Ovary (tissue), 9 donors: ENCODE data around the gene NMS. TPM values are rescaled to one million over a fixed set of nuclear protein-coding genes. Genes with fewer than 3 reads are reported as not detected.

Source experiments
- DNase-seq, 5 donors: peaks; one replicate each; pipeline ENCODE4 v3.0.0-alpha.2; 2019 to 2020
- H3K27ac ChIP-seq, 2 donors: fragments of 200-600 bp; one replicate each; pipeline versions ENCODE4 v1.5.1 to v1.8.0; 2019 to 2022
- H3K27me3 ChIP-seq: fragments of 200-600 bp; one replicate; pipeline ENCODE4 v1.8.0; 2022
- H3K36me3 ChIP-seq: fragments of 200-600 bp; sonication (generic); one replicate; pipeline ENCODE4 v1.5.1; 2019
- H3K4me1 ChIP-seq: one replicate; pipeline ENCODE4 v1.8.1; 2013; ENCODE audit warnings: mild to moderate bottlenecking, moderate library complexity; ENCODE audit not compliant: insufficient read depth
- H3K4me3 ChIP-seq: fragments of 200-600 bp; sonication (generic); one replicate; pipeline ENCODE4 v1.5.1; 2017
- H3K9me3 ChIP-seq, 2 donors: fragments of 200-600 bp in 1 of 2; sonication (generic) in 1 of 2; one replicate each; pipeline versions ENCODE4 v1.5.1 to v1.8.1; 2013 to 2019; ENCODE audit warnings: mild to moderate bottlenecking in 1 of 2, moderate library complexity in 1 of 2
- EP300 ChIP-seq: sonication (generic); formaldehyde crosslinking; IDR thresholded peaks from one replicate; pipeline ENCODE4 v1.6.1; 2017; ENCODE audit warnings: antibody characterized with exemption
- POLR2A ChIP-seq: fragments of 450-650 bp; IDR thresholded peaks from one replicate; pipeline ENCODE4 v1.6.1; 2017; ENCODE audit warnings: antibody characterized with exemption, mild to moderate bottlenecking, moderate library complexity
- WGBS, 3 donors: extraction: QIAGEN DNeasy Blood & Tissue Kit in 1 of 3; methylation state at CpG; one replicate each; pipeline versions ENCODE4 v1.1.5 to v1.1.7; 2013 to 2017; 5-methylcytosine and 5-hydroxymethylcytosine counted together
- intact Hi-C, 4 donors: fragments of 100-400 bp; cut with DNase I; formaldehyde crosslinking; loops; one replicate each; pipeline versions ENCODE4 v1.11.0 to v1.15.1; 2022 to 2023
- polyA plus RNA-seq, 2 donors: library from polyadenylated mRNA; stranded (reverse); fragments of 200-250 nt in 1 of 2; fragments of 350-450 nt in 1 of 2; fragmentation: Illumina TruSeq in 1 of 2; extraction: RNeasy Lipid Tissue Mini Kit (QIAGEN cat#74804) in 1 of 2; gene quantifications; one replicate each; pipeline ENCODE4 v1.2.3, GENCODE V29; 2013 to 2014
- total RNA-seq, 7 donors: library from RNA; depleted of rRNA in 2 of 7; stranded (reverse); fragments of >200 nt in 2 of 7; fragmentation: NEBNext Ultra II Directional in 3 of 7; extraction: Animal tissue kit (Norgen Biotek cat#: 25700) in 3 of 7; gene quantifications; one replicate each; pipeline versions ENCODE4 v1.1.0 to v1.2.4, GENCODE V29; 2016 to 2023
- TF ChIP-seq, protein P1 (sequence below), 3 donors: fragments of 450-650 bp in 2 of 3; fragments of 200-600 bp in 1 of 3; IDR thresholded peaks; one replicate each; pipeline versions ENCODE4 v1.5.1 to v1.8.0; 2016 to 2022; ENCODE audit warnings: antibody characterized with exemption in 3 of 3, mild to moderate bottlenecking in 1 of 3
- donor health status: DM: no; HTN: no; CAD: no; lungs with moderate emphysema.
- donor health status: DM: no; HTN: no; CAD: no.
- donor health status: Bipolar disorder and iron deficiency.
- donor health status: DM: yes; HTN: yes; CAD: no.
- donor health status: DM: no; HTN: no; CAD: no.
- donor health status: DM: yes; HTN: yes; CAD: no.

The NMS gene
- total and polyA plus RNA-seq, 9 donors = not detected

DNA sequence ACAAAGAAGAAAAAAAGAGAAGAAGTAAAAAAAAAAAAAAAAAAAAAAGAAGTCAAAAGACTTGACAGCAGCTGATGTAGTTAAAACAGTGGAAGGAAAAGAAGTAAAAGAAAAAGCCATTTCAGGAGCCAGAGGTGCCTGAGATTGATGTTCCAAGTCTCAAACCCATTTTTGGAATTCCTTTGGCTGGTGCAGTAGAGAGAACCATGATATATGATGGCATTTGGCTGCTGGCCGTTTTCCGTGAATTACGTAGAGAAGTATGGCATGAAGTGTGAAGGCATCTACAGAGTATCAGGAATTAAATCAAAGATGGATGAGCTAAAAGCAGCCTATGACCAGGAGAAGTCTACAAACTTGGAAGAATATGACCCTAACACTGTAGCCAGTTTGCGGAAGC lies 45.2 kb upstream of the NMS start:
- H3K27me3 ChIP-seq = no peaks in the 10 kb centered on the region
- TF ChIP-seq, protein P1, sequence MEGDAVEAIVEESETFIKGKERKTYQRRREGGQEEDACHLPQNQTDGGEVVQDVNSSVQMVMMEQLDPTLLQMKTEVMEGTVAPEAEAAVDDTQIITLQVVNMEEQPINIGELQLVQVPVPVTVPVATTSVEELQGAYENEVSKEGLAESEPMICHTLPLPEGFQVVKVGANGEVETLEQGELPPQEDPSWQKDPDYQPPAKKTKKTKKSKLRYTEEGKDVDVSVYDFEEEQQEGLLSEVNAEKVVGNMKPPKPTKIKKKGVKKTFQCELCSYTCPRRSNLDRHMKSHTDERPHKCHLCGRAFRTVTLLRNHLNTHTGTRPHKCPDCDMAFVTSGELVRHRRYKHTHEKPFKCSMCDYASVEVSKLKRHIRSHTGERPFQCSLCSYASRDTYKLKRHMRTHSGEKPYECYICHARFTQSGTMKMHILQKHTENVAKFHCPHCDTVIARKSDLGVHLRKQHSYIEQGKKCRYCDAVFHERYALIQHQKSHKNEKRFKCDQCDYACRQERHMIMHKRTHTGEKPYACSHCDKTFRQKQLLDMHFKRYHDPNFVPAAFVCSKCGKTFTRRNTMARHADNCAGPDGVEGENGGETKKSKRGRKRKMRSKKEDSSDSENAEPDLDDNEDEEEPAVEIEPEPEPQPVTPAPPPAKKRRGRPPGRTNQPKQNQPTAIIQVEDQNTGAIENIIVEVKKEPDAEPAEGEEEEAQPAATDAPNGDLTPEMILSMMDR (IDR thresholded peaks at IDR 0.05) = no peak
- no peak for TF ChIP-seq POLR2A
- TF ChIP-seq EP300 = no peak
- H3K4me3 ChIP-seq = no peak overlapping the region
- H3K9me3 ChIP-seq = no peaks in the 10 kb centered on the region
- WGBS, 3 donors = 53 to 64% (median 62%) methylated on average over 4 of the region's 4 CpGs
- no peaks in the 10 kb centered on the region for H3K36me3 ChIP-seq
- no peaks in the 10 kb centered on the region for H3K4me1 ChIP-seq
- no peak for DNase-seq
- intact Hi-C loops = loop anchor here in 2 of 4 donors (10.0 kb wide), 1 partner anchor 560 kb away; no protein-coding TSS in a partner anchor
- no peak overlapping the region for H3K27ac ChIP-seq

DNA sequence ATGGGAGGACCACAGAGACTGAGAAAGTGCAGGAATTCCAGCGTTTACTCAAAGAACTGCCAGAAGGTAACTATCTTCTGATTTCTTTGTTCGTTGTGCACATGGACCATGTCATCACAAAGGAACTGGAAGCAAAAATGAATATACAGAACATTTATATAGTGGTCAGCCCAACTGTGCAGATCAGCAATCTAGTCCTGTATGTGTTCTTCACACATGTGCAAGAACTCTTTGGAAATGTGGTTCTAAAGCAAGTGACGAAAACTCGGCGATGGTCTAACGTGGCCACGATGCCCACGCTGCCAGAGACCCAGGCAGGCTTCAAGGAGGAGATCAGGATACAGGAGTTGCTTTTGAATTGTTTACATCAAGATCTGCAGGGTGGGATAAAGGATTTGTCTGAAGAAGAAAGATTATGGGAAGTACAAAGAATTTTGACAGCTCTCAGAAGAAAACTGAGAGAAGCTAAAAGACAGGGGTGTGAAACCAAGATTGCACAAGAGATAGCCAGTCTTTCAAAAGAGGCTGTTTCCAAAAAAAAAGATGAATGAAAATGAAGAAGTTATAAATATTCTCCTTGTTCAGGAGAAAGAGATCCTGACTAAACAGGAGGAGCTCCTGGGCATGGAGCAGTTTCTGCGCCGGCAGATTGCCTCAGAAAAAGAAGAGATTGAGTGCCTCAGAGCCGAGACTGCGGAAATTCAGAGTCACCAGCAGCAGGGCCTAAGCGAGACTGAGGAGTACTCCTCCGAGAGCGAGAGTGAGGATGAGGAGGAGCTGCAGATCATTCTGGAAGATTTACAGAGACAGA lies 44.5 kb upstream of the NMS start:
- Histone ChIP-seq H3K27ac (no peak overlapping the region), H3K4me3 (no peak overlapping the region), H3K9me3 (no peaks in the 10 kb centered on the region), H3K36me3 (no peaks in the 10 kb centered on the region), H3K4me1 (no peaks in the 10 kb centered on the region), H3K27me3 (no peaks in the 10 kb centered on the region)
- no peak for DNase-seq
- 83 to 88% (median 86%) methylated on average over 15 of the region's 15 CpGs for WGBS, 3 donors
- intact Hi-C loops = loop anchor here in 2 of 4 donors (10.0 kb wide), 1 partner anchor 559 kb away; no protein-coding TSS in a partner anchor
- no peak for TF ChIP-seq EP300
- TF ChIP-seq, protein P1 (IDR thresholded peaks at IDR 0.05) = no peak
- TF ChIP-seq POLR2A = no peak

DNA sequence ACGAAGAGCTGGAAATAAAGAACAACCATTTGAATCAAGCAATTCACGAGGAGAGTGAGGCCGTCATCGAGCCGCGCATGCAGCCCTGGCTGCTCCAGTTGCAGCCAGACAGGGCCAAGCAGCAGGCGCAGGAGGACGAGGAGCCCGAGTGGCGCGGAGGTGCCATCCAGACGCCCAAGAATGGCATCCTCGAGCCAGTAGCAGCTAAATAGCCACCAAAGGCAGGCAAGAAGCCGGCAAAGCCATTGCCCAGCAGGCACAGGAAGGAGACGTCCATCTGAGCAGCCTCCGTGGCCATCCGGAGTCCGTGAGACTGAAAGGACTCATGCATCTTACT lies 43.9 kb upstream of the NMS start:
- no peak overlapping the region for H3K27ac ChIP-seq
- WGBS, 3 donors = 85 to 91% (median 88%) methylated on average over 18 of the region's 18 CpGs
- intact Hi-C loops = loop anchor here in 2 of 4 donors (10.0 kb wide), 1 partner anchor 558 kb away; no protein-coding TSS in a partner anchor

DNA sequence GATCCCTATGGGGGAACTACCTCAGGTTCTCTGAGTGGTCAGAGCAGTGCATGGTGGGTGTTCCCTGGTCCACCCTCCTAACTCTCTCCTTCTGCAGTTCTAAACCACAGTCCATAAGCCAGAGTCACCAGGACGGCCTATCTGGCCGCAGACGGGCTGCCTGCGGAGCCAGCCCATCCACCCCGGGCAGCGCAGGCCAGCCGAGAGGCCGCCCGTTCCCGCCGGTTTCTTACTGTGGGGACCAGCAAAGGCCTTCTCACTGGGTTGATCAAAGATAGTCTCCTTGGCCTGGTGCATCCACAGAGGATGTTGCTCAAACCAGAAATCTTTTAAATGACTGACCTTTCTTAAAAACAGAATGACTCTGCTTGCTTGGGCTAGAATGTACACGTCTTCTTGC lies 43.2 kb upstream of the NMS start:
- Histone ChIP-seq H3K36me3 (no peaks in the 10 kb centered on the region), H3K4me1 (no peaks in the 10 kb centered on the region), H3K9me3 (no peaks in the 10 kb centered on the region), H3K27ac (no peak overlapping the region), H3K27me3 (no peaks in the 10 kb centered on the region), H3K4me3 (no peak overlapping the region)
- TF ChIP-seq POLR2A (no peak), EP300 (no peak)
- TF ChIP-seq, protein P1 (IDR thresholded peaks at IDR 0.05) = no peak
- WGBS, 3 donors = 91 to 95% (median 93%) methylated on average over 12 of the region's 12 CpGs
- no peak for DNase-seq
- intact Hi-C loops = loop anchor here in 2 of 4 donors (10.0 kb wide), 1 partner anchor 558 kb away; no protein-coding TSS in a partner anchor

More for the DNA sequence above, 43.9 kb upstream of the NMS start:
- H3K4me1 ChIP-seq = no peaks in the 10 kb centered on the region
- no peaks in the 10 kb centered on the region for H3K9me3 ChIP-seq
- H3K4me3 ChIP-seq = no peak overlapping the region
- no peaks in the 10 kb centered on the region for H3K27me3 ChIP-seq
- DNase-seq = no peak
- H3K36me3 ChIP-seq = no peaks in the 10 kb centered on the region
- TF ChIP-seq EP300 = no peak
- no peak for TF ChIP-seq POLR2A
- TF ChIP-seq, protein P1 (IDR thresholded peaks at IDR 0.05) = no peak
